WTC11 (cell line): Measurements from ENCODE around the gene PEBP1.

Experiments used
- AFF4 ChIP-seq: sonication (generic); formaldehyde crosslinking; IDR thresholded peaks from 2 replicates; pipeline ENCODE4 v1.8.1; 2023; ENCODE audit warnings: mild to moderate bottlenecking, missing genetic modification reagents, borderline replicate concordance
- ARID4B ChIP-seq: sonication (generic); formaldehyde crosslinking; IDR thresholded peaks from 2 replicates; pipeline ENCODE4 v1.8.0; 2023; ENCODE audit warnings: missing genetic modification reagents, mild to moderate bottlenecking, borderline replicate concordance
- CTCF ChIP-seq: fragments of 200-600 bp; IDR thresholded peaks from 2 replicates; pipeline ENCODE4 v1.8.0; 2022; ENCODE audit warnings: antibody characterized with exemption
- E2F1 ChIP-seq: sonication (generic); formaldehyde crosslinking; IDR thresholded peaks from 2 replicates; pipeline ENCODE4 v1.8.0; 2022; ENCODE audit warnings: mild to moderate bottlenecking, missing genetic modification reagents
- ELF4 ChIP-seq: sonication (generic); formaldehyde crosslinking; IDR thresholded peaks from 2 replicates; pipeline ENCODE4 v1.8.1; 2022; ENCODE audit warnings: low read depth, mild to moderate bottlenecking, moderate library complexity, missing genetic modification reagents
- FOXJ3 ChIP-seq: sonication (generic); formaldehyde crosslinking; IDR thresholded peaks from 2 replicates; pipeline ENCODE4 v1.9.0; 2021; ENCODE audit warnings: missing genetic modification reagents, mild to moderate bottlenecking, borderline replicate concordance
- FOXP1 ChIP-seq: sonication (generic); formaldehyde crosslinking; IDR thresholded peaks from 2 replicates; pipeline ENCODE4 v1.8.0; 2022; ENCODE audit warnings: missing genetic modification reagents, mild to moderate bottlenecking, moderate library complexity, borderline replicate concordance
- MAX ChIP-seq: sonication (generic); formaldehyde crosslinking; IDR thresholded peaks from 2 replicates; pipeline ENCODE4 v1.8.0; 2022; ENCODE audit warnings: mild to moderate bottlenecking, missing genetic modification reagents
- USF2 ChIP-seq: sonication (generic); formaldehyde crosslinking; IDR thresholded peaks from 2 replicates; pipeline ENCODE4 v1.8.1; 2023; ENCODE audit warnings: mild to moderate bottlenecking, missing genetic modification reagents, moderate library complexity
- ZNF425 ChIP-seq: fragments of 250-450 bp; sonication (Bioruptor Pico); conservative IDR thresholded peaks from 2 replicates; pipeline ENCODE4 v1.9.0; 2021; ENCODE audit warnings: mild to moderate bottlenecking

GRCh38 chr12:118193477-118193876, 57.6 kb downstream of the PEBP1 start:
- TF ChIP-seq FOXP1 (CRISPR knock-in tag) (no peak), ELF4 (no peak), AFF4 (CRISPR knock-in tag) (no peak), FOXJ3 (no peak), ZNF425 (CRISPR knock-in tag) (no peak), MAX (CRISPR knock-in tag) (no peak), CTCF (no peak), ARID4B (CRISPR knock-in tag) (no peak), USF2 (CRISPR knock-in tag) (no peak), E2F1 (no peak)
